ENCODE results near the gene B3GAT1.

Gene B3GAT1

DNA sequence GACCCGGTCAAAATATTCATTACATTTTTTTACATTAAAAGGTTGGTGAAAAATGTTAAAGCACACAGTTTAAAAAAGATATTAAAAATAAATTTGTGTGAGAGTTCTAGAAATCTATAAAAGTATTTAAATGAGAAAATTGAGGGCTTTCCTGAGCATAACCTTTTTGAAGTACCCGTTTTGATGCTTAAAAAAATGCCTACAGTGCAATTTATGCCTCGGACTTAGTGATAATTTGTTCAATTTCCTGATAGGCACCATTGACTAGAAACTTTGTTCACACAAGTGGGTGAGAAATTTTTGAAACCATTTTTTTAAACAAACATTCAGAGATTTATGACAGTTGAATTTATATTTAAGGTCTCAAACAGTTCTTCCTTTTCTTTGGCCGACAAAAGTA is 29.7 kb upstream of the B3GAT1 start:
- no peak for DNase-seq (ENCODE audit: low read depth, low spot score)

DNA sequence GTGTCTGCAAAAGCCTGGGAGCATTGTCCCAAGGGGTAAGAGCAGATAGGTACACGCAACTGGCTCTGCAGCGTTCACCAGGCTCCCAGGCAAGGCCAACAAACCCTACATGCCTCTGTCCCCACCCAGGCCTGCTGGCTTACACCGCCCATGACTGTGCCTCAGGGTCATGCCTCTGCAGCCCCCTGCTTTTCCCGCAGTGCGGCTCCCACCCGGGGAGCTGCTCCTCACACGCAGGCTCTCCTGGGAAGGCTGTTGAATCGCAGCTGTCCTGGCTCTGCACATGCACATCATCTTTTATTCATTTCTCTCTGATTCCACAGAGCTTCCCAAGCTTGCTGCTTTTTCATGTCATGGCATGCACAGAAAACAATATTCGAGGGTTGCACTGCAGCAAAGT is 29.2 kb upstream of the B3GAT1 start:
- no peak for DNase-seq (ENCODE audit: low read depth, low spot score)

DNA sequence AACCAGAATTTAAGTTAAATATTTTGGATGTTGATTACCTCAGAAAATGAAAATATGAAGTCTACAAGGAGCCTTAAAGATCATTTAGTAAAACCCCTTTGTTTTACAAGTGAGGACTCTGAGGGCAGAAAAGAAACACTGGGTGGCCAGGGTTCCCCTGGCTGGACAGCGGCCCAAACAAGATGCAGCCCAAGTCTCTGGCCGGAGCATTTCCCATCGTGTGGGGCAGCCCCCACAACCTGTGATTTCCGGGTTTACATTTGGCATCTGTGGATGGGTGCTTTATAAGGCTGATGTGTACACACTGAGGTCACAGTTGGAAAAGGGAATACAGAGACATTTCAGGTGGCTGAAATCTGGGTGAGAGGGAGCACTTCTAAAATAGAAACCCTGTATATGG is 28.8 kb upstream of the B3GAT1 start:
- no peak for DNase-seq (ENCODE audit: low read depth, low spot score)

DNA sequence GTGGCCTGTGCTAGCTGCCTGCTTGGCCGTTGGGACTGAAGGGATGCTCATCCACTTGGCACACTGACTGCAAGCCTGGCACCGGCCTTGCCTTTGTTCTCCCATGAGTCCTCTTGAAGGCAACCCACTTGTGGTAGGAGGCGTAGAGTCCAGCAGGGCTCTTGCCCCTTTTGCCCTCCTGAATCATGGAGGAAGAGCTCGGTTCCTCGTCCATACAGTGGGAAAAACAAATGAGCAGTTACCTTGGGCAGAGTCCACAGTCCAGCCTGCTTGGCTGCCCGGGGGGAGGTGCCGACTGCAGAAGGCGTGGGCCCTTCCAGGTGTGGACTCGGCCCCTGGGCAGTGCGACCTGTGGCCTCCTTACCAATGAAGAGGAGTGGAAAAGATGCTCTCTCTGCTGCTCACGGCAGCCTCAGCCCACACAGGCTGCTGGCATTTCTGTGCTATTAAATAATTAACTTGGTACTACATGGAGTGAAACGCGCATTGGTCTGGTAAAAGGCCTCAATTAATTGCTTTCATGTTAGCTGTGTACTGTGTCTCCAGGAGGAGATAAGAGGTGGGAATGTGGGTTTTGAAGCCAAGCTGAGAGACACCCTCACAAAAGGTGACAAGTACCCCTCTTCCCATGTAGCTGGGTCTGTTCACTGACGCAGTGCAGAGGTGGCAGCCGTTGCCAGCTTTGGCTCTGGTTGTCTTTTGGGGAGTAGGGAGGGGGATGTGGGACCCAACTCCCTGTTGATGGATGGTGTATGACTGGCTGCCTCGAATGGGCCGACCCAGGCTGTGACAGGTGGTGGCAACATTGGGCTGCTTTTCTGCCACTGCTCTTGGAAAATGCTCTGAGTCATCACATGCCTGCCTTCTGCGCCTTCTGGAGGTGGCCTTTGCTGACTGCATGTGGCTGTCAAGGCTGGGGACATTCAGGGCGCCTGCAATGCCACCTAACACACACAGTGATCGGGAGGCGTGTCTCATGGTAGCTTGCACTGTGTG is 26.8 kb upstream of the B3GAT1 start:
- no peak for DNase-seq (ENCODE audit: low read depth, low spot score)

DNA sequence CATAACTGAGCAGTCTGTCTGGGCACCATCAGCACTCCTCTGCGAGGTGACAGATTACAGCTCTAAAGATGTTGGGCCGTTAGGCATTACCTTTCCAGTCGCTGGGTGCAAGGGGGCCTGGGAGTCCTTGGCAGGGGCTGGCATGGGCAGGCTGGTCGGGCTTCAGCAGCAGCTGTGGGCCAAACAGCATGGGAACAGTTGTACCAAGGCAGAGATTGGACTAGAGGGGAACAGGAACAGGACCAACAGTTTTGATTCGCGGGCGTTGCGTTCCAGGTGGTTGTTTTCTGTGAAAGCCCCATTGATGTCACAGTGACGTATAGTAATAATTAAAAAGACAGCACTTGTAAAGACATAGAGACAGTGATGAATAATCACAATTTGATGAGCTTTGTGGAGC is 25.8 kb upstream of the B3GAT1 start:
- no peak for DNase-seq (ENCODE audit: low read depth, low spot score)

DNA sequence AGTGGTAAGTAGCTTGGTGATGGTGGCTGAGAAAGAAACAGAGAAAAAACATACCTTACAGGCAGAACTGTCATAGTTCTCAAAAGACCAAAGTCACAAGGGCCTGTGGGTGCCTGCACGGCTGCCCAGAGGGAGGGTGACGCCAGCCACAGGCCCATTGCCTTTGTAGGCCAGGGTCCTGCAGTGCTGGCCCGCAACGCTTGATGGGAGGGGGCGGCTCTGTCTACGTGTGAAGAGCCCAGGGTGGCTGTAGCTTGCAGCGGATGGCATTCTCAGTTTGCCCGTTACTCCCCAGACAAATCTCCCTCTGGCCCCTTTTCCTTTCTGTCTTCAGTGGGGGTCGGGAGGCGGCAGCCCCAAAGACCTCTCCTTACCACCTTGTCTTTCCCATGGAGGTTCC is 24.7 kb upstream of the B3GAT1 start:
- DNase-seq (ENCODE audit: low read depth, low spot score) = no peak

DNA sequence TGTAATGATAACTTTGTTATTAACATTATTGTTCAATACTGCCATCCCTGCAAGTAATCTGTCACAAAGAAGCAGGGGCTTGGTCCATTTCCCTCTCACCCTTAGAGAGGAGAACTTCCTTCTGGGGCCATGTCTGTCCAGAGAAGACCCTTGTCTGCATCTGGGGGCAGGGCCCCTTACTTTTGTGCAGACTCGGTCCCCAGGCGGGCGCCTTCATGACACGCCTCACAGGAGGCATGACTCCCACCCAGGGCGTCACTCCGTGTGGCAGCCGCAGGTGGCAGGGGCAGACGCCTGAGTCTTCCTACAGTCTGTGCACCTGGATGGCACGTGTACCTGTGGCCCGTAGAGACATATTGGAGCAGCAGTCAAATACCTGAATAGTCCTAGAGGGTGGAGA is 21.8 kb upstream of the B3GAT1 start:
- no peak for DNase-seq (ENCODE audit: low read depth, low spot score)

DNA sequence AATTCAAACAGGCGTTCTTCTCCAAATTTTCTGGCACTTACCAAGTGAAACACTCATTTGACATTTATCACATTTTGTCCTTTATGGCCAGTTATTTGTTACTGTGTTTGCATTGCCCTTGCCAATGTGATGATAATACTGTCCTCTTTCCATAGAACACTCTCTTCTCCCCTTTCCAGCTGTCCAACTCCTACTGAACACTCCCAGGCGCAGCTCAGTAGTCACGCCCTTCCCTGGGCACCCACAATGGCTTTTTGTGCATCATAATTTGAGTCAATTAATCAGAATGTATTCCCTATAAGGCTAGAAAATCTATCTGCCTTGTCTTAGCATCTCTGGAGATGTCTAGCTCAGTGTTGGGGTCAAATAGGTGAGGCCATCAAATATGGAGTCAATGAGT is 21.2 kb upstream of the B3GAT1 start:
- DNase-seq (ENCODE audit: low read depth, low spot score) = no peak

DNA sequence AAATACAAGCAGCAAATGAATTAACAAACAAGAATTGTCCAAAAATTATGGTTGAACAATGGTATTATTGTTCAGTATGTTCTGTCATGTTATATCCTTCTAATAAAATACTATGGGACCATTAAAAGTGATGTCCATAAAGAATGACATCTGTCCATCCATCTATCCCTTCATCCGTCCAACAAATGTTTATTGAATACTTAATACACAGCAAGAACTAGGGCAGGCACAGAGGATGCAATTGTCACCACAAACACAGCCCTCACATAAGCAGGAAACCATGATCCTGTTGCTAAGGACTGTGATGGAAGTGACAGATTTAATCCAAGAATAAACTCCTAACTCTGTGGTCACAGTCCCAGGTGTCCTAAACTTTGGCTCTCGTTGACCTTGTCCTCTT is 20.7 kb upstream of the B3GAT1 start:
- no peak for DNase-seq (ENCODE audit: low read depth, low spot score)

DNA sequence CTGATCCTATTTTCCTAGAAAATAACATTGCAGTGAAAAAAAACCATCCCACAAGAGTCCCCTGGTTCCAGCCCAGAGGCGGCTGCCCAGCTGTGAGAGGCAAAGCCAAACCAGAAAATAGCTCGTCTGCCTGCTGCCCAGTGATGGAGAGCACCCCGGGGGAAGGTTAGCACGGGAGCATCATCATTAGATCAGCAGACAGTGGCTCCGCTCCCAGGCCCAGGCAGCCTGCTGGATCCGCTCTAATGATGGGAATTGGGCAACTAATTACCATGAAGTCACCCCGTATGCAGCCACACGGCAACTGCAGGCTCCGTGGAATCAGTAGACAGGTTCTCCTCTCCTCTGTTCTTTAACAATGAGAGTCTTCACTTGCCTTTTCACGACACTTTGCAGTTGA is 17.1 kb upstream of the B3GAT1 start:
- DNase-seq (ENCODE audit: low read depth, low spot score) = no peak

DNA sequence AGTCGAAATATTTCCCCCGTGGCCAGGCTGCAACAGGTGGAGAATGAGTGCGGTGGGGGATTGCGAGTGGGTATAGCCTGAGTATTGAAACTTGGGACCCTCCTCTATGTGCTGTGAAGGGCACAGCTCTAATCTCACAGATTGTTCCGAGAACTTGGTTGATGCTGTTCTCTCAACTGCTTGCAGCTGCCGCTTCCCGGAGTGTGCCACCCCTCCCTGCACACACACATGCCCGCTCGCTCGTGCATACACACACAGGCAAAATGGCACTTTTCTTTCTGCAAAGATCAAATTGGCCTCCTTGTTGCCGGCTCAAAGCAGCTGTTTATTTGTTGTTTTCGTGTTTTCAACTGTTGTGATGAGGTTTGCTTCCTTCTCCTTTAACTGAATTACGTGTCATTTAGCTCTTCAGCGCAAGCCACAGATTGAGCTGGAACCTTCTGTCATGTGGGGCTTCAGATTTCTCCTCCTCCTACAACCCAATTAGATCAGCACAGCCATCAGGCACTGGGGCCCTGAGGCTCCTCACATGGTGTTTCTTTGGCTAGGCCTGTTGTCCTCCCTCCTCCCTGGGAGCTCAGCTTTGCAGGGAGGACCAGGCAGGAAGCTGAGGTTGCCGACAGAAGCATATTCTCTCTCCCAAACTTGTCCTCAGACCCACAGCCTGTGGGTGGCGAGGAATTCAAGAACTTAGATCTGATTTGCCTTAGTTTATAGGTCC is 13.9 kb upstream of the B3GAT1 start:
- DNase-seq (ENCODE audit: low read depth, low spot score) = no peak

DNA sequence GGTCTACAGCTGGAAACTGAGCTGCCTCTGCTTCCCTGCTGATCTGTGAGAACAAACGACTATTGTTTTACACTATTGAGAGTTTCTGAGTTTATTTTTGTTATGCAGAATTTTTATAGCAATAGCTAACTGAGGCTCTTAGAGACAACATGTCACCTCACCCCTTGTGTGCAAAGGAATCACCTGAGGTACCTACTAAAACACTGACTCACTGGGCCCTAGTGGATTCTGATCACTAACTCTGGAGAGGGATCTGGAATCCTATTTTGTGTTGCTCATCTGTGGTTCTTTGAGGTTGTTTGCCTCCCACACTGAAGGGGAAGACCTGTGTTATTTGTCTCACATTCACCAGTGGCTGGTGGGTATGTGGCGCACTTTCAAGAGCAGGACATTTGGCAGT is 13.4 kb upstream of the B3GAT1 start:
- no peak for DNase-seq (ENCODE audit: low read depth, low spot score)

DNA sequence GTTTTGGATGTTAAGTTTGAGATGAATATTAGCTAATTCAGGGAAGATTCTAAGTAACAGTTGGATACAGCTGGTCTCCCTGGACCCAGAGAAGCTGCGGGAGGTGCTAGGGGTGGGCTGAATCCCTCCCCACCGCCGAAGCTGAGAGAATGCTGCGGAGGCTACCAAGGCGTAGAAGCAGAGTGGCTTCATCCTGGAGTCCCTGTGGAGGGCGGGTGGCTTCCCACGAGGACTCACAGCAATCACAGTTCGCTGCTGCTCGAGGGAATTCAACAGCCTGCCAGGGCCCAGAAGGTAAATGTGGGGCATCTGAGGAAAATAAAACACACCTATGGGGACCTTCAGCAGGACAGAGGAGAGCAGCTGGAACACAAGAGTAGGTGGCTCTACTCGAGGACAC is 11.1 kb upstream of the B3GAT1 start:
- no peak for DNase-seq (ENCODE audit: low read depth, low spot score)

DNA sequence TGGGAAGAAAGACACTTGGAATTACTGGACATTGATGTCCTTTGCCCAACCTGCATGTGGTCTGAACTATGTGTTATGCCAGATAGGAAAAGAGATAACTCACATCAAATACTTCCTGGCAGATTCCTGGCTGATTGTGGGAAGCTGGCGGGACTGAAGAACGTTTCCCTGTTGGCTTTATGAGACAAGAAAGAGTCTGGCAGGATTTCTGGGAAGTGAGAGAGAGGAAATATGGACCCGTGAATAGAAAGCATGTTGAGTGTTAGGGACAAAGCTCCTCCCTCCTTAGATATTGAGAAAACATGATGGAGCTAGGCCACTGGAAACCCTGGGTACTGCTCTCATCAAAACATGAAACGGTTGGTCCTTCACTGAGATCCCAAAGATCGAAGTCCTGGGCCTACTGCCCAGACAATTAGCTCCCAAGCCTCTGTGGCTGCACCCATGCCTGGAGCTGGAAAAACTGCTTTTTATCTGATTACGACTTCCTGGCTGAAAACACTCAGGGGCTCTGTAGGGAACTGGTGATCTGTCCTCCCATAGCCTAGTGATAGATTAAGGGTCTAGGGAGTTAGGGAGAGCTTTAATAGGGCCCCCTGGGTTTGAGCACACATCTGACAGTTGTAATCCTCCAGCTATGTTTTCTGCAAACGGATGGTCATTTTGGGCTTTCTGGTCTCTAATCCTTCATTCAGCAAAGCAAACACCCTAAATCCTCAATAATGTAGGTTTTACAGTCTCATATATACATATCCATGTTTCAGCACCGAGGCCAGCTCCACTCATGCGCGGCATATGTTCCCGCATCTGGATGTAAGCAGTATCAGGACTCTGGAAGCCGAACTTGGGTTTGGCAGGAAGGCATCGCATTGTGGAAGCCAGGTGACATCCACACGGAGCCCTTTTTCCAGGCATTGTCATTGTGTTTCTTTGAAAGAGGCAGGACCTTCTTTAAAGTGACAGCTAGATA is 6.1 kb upstream of the B3GAT1 start:
- peak; percentile 36 for DNase-seq (ENCODE audit: low read depth, low spot score)

DNA sequence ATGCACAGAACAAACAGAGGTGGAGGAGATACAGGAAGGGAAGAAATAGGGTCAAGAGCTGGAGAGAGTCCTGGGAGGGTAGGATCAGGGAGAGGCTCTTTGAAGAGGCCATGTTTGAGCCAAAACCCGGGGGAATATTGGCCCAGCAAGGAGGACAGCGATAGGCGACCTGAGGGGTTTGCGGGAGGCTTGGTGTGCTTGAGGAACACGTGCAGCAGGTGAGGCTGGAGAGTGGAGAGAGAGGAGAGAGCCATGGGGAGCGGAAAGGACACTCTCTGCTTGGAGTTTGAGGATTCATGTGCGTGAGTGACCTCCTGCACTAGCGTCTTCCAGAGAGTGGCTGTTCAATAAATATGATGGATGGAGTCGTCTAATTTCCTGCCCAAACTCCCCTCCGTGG is 4.7 kb upstream of the B3GAT1 start:
- no peak for DNase-seq (ENCODE audit: low read depth, low spot score)

DNA sequence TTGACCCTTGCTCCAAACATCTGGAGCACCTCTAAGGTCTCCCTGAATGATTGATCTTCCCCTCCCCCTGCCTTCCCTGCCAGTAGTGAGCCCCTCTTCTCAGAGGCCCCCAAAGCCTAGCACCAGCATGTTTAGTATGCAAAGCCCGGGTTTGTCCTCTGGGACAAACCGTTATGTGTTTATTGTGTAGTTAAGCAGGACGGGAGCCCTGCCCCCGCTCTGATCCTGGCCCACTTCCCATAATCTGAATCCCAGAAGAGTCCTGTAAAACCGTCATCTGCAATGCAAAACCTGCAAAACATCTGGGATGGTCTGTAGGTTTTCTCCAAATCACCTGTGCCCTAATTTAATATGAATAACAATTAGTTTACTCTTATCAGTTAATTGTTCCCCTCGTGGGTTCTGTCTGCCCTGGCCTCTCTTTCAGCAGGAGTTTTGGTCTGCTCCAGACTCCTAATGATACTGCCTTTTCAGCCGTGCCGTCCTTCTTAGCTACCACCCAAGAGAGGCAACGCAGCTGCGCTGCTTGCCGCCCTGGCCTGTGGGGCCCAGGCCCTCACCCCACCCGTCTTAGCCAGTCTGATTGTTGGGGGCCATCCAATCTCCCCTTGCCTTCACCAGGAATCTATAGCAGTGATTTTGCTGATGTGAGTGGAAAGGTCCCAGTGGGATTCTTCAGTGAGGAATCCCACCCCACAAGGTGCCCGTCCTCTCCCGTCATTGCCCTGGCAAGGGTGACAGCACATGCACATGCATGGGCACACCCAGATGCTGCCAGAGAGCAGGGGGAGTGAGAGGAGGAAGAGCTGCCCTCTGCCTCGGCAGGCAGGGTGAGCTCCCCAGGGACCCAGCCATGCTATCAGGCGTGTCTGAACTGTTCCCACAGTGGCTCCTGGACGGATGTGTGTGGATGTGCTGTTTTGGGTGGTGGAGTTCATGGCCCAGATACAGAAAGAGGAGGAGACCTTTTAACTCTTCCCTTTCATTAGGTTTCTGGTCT is 3.0 kb upstream of the B3GAT1 start:
- DNase-seq (ENCODE audit: low read depth, low spot score) = no peak

DNA sequence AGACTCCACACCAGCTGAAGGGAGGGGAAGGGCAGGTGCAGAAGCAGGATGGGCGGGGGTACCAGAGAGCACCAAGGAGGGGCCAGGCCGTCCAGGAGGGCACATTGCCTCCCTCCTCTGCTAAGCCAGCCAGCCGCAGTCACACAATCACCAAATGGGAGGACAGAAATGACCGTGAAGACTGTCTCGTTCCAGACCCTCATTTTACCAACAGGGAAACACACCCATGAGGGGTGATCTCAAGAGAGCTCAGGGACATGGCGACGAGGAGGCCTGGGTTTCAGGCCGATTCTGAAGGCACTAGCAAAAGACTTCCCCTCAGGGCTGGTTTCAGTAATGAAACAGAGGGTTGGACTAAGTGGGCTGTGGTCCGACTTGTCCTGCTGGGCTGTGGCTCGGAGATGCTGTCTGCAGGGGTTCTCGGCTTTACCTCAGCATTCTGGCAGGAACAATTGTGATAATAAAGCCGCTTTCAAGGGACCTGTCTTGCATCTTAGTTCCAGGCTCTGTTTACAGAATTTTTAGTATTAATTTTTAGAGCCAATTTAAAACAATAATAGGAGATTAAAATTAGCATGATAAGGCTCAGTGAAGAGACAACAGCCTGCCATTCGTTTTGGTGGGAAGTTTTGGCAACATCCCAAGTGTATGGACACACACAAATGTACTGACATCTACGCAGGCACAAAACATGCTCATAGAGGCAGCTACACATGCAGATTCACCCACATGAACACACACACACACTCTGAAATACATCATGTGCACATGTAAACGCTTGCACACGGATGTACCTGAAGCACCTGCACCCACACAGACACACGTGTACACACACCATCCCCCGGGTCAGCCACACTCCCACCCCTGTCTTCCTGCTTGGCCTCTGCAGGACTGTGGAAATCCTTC is 2.0 kb upstream of the B3GAT1 start:
- DNase-seq (ENCODE audit: low read depth, low spot score) = no peak

DNA sequence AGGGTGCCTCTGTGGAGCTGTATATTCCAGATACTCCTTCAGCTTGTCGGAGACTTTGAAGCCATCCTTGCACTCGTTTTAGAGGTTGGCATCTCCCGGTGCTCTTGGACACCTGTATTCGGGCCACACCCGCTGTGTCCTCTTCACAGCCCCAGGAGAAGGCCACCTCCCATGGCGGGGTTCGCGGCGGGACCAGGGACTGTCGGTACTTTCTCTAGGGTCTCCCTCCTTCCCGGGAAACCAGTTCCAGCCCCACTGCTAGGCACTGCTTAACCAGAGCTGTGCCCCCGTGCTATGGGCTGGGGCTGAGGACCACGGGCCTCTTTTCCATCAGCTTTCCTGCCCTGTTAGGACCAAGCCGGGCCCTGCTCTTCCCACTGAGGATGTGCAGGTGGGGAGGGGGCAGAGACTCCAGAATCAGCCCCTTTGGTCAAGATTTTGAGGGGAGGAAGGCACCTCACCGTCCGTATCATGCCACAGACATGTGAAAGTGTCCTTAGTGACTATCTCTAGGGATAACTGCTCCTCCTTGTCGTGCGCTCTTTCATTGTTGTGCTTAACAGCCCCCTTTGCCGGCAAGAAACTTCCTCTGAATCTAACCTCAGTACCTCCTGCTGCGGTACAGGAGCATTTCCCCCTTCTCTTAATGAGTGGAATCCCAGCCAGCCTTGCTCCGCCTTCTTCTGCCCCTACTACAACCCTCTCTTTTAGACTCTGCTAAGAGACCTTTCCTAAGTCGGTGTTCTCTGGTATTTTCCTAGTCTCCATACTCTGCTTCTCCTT is 1.2 kb upstream of the B3GAT1 start:
- DNase-seq (ENCODE audit: low read depth, low spot score) = no peak

DNA sequence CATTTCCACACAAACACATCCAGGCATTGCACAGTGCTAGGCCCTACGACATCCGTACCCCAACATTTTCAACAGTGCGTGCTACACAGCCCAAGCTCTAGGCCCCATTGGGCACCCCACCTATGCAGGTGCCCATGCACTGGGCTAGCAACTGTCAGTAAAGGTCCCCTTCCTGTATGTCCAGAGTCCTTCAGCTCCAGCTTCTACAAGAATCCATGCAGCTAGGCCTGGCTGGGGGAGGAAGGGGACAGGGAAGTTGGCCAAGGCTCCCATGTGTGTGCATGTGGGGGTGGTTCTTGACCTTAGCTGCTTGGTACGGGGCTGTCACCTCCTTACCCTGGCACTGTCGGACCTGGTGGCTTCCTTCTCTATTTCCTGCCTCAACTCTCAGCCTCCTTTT is 1.3 kb downstream of the B3GAT1 start:
- DNase-seq (ENCODE audit: low read depth, low spot score) = no peak
